Activated CD8-positive, alpha-beta memory T cell treated with anti-CD3 and anti-CD28 coated beads, Interleukin-2, amount 50 U/mL, for 1 hour (primary cell): Measurements from ENCODE around the gene NELL1.

Experiments used
- DNase-seq: peaks from one replicate; pipeline ENCODE4 v3.0.0-alpha.2; 2020; ENCODE audit errors: extremely low read depth

NELL1 gene

GRCh38 chr11:20668844-20669819 lies at the start of gene NELL1:
NELL1 (plus strand) TSS chr11:20669586.
- no peak for DNase-seq

- DNase-seq = no peak
Measured at GRCh38 chr11:20620988-20621387, 48.4 kb upstream of the NELL1 start.

DNA sequence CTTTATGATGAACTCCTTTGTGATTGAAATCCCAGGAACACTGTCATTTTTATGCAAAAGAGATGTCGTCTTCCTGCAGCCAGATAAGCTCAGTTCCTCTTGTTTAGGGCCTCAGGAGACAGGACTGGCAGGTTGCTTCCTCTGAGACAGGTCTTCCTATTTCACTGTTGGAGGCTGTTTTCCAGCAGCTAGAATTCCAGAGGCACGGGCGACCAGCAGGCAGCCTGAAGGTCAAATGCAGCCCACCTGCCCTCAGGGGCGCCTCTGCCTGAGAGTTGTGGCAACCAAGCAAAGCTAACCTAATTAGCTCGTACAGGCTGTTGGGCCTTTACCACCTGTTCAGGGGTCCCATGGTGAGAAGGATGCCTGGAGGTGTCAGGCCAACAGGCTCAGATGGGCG lies 47.7 kb upstream of the NELL1 start:
- no peak for DNase-seq

DNA sequence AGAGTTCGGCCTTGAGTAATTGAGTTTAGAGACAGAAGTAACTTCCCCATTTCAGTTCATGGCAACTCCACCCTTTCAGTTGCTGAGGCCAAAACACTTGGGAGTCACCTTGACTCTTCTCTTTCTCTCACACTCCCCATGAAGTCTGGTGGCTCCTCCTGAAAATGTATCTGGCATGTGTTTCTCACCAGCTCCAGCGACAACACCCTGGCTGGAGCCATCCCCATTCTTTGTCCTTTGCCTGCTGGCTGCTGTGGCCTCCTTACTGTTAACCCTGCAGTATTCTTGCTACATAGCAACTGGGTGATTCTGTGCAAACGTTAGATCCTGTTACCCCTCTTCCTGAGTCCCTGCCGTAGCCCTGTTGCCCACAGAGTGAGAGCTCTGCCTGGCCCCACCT lies 46.1 kb upstream of the NELL1 start:
- no peak for DNase-seq

DNA sequence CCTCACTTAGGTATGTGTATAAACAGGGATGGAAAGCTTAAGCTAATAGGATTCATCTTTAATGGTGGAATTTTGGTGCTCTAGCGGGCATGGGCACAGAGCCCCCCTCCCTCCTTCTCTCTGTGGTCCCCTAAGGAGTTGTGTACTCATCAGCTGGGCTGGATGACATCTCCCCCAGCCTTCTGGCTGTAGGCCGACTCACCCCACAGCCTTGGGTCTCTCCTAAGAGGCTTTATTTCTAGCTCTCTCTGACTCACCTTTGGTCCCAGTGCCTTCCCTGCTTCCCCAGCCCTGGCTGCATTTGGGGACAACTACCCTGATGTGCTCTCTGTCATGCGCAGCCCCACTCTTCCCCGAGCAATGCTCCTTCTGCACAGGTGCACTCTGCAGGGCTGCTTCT lies 43.1 kb upstream of the NELL1 start:
- DNase-seq = no peak

GRCh38 chr11:20627026-20627425 lies 42.4 kb upstream of the NELL1 start:
- no peak for DNase-seq

DNA sequence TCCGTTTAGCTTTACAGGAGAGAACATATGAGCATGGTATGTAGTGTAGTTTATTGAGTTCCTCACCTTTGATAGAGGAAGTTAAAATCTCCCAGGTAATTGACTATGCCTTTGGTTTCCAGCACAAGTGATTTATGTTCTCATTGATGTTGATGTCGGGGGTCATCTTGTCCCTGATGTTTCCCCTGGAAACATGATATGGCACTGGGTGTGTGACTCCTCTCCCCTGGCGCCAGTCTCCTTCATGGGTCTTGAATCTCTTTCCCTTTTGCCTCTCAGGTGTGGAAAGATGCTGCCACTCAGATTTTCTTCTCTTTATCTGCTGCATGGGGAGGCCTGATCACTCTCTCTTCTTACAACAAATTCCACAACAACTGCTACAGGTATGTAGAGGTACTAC lies 41.7 kb upstream of the NELL1 start:
- no peak for DNase-seq

DNA sequence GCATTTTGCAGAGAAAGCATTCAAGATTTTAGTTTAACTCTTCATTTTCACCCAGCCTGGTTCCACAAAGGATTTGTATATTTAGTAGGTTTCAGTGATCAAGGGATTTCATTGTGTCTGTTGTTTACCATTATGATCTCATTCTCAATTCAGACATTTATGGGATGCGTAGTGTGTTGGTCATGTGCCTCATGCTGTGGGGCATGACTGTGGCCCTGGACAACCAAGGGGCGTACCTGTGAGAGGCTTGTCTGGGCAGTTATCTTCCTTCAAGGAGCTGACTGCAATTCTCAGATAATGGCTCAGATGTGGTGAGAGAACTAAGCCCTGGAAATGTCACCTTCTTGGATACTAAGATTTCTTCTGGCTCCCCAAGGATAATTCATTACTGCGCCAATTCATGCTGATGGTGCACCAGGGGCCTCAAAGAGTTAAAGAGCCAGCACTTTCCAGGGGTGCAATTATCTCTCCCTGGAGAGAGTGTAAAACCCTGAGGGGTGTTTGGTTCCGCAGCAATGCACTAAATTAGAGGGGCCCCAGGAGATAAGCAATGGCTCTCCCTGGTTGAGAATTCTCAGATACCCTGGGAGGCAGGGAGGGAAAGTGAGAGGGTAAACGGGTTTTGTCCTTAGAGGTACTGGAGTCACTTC lies 37.7 kb upstream of the NELL1 start:
- DNase-seq = no peak

DNA sequence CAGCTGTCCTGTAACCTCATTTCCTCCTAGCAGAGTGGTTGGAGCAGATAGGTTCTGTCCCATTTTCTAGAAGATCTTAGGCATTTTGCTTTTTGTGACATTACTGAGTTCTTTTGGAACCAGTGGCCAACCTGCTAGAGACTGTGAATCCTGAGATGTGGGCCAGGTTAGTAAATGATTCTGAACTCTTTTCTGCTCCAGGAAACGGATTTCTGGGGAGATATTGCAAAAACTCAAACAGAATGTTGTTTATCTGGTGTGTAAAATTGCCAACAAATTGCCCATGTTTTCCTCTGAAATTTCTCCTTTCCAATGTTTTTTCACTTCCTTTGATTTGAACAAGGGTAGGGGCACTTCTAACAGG lies 37.2 kb upstream of the NELL1 start:
- no peak for DNase-seq

DNA sequence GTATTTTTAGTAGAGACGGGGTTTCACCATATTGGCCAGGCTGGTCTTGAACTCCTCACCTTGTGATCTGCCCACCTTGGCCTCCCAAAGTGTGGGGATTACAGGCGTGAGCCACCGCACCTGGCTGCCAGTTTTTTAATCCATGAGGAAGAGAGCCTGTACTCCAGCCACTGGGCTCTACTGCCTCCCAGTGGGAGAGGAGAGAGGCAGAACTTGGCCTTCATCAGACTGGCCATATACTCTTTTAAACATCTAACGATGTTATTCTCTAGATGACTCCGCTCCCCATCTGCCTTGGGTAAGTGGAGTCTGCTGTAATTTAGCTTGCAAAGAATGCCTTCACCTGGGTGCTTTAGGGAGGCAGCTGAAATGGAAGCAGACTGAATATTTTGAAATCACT lies 35.3 kb upstream of the NELL1 start:
- no peak for DNase-seq

GRCh38 chr11:20634781-20635180 lies 34.6 kb upstream of the NELL1 start:
- no peak for DNase-seq

- DNase-seq = no peak
Measured at GRCh38 chr11:20638074-20638473, 31.3 kb upstream of the NELL1 start.

- no peak for DNase-seq
Measured at GRCh38 chr11:20639688-20640087, 29.7 kb upstream of the NELL1 start.

DNA sequence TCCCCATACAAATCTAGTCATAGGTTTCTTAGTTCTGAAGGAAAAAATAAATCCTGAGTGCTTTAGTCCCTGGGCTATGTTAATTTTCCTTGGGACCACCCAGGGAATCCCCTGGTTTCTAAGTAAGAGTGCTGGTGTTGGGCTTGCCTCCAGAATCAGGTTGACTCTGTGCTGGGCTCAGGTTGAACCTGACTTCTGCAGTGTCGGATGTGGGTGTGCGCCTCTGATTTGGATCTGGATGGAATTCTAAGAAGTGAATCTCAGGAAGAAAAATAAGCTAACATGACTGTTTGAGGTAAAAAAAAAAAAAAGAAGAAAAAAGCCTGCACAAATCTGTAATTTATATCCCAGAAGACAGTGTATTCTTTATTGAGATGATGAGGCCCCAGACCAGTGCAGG lies 29.0 kb upstream of the NELL1 start:
- DNase-seq = no peak

GRCh38 chr11:20644360-20644759 lies 25.0 kb upstream of the NELL1 start:
- no peak for DNase-seq

- DNase-seq = no peak
Measured at GRCh38 chr11:20647976-20648565, 21.3 kb upstream of the NELL1 start.

- no peak for DNase-seq
Measured at GRCh38 chr11:20652150-20652806, 17.1 kb upstream of the NELL1 start.

DNA sequence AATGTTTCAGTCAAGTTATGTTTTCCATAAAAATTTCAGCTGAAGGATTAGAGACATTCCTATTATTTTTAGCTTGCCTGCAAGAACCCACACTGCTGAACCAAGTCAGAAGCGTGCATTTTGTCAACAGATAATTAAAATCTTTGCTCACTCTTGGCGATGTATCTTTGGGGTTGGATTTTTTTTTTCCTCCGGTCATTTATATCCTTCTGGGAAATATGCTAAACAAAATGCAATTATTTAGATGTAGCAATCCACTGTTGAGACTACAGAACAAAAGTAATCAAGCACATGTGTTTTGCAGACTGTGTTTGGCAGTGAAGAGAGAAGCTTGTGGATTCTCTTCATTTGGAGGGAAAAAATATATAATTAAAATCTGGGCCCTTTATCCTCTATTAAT lies 15.3 kb upstream of the NELL1 start:
- no peak for DNase-seq

- no peak for DNase-seq
Measured at GRCh38 chr11:20656901-20657300, 12.5 kb upstream of the NELL1 start.

GRCh38 chr11:20658135-20658534 lies 11.3 kb upstream of the NELL1 start:
- no peak for DNase-seq

GRCh38 chr11:20661445-20661844 lies 7.9 kb upstream of the NELL1 start:
- DNase-seq = no peak

- no peak for DNase-seq
Measured at GRCh38 chr11:20661850-20662249, 7.5 kb upstream of the NELL1 start.
